NCI-H2227 treated with DMSO at 0.1 percent for 48 hours (cell line): ENCODE data around the gene ITGA1.
"Not testable (repeated sequence)": the region's sequence is repeated elsewhere in the genome, so short reads cannot be mapped to it uniquely, and the experiment has no call there.

Experiments used
- DNase-seq: peaks from one replicate; lab custom pipeline; 2025; lab: John Stamatoyannopoulos, UW

The ITGA1 gene

GRCh38 chr5:52787600-52788504 is at the start of gene ITGA1, which contains the start of gene PELO:
Gene ITGA1 (plus strand): TSS chr5:52787916. CDS start chr5:52788354, 438 bp downstream.
Gene PELO (plus strand): TSS chr5:52787916. CDS start chr5:52800395, 12,479 bp downstream.
- DNase-seq, result peak; percentile 86

DNA sequence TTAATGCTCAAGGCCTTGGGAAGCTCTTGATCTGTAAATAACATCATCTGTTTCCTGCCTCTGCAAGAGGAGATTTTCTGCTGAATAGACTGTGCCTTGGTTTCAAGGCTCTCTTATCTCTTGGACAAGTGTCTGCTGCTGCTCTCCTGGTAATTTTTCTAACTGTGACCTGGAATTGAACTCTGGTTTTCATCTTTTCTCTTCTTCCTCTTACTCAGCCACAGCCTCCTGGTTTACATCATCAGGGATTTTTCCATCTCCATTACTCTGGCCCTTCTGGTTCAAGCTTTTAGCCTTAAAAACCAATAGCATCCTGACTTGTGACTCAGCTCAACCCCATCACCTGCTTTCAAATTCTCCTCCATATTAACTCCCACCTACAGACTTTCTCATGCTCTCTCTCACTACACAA is 49.6 kb upstream of the ITGA1 start:
- no peak for DNase-seq

DNA sequence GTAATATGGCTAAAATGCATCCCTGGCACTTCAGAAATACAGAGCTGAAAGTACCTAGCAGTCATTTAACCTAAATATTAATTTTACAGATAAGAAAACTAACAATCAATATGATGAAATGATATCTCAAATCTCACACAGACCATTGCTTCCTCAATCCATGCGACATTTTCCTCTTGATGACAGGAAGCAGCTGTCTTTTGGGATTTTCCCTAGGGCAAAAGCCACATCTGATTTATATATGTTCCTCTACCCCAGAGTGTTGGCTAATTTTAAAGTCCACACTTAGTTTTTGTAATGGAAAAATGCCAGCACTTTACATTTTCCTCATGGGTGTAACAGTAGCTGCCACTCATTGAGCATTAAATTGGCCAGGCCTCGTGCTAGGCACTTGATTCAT is 47.7 kb upstream of the ITGA1 start:
- DNase-seq, result no peak

DNA sequence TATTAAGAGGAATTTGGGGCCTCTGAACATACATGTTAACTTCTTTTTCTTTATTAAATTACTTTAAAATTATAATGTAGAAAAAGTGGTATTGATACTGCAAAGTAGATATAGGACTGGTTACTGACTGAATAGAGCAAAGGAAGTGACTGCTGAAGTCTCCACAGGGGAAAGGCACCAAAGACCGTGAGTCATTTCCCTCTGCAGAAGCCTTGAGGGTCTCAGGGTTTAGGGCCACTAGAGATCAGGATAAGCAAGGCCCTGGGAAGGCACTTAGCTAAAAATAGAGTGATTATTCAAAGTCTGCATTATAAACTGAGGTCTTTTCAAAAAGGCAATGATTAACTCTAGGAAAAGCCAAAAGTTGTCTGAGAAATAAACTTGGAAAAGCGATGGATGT is 44.7 kb upstream of the ITGA1 start:
- DNase-seq, result no peak

- no peak for DNase-seq
Measured at GRCh38 chr5:52743529-52743928, 44.2 kb upstream of the ITGA1 start.

DNA sequence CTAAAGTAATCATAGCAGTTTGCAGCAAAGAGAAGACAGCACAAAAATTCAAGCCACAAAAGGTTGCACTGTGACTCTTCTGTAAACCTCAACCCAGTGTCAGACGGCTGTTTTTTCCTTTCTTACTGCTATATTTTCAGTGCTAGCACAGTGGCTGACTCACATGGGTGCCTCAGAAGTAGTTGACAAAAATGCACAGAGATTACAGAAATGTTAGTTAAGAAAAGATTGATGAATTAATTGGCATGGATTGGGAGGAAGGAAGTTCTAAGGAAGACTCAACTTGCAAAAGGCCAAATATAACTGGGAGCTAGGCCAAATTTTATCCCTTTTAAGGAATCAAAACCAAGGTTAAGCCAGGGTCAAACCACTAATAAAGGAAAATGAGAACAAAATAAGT is 43.7 kb upstream of the ITGA1 start:
- no peak for DNase-seq

GRCh38 chr5:52744867-52745458 is 42.8 kb upstream of the ITGA1 start:
- DNase-seq, result not testable (repeated sequence)

DNA sequence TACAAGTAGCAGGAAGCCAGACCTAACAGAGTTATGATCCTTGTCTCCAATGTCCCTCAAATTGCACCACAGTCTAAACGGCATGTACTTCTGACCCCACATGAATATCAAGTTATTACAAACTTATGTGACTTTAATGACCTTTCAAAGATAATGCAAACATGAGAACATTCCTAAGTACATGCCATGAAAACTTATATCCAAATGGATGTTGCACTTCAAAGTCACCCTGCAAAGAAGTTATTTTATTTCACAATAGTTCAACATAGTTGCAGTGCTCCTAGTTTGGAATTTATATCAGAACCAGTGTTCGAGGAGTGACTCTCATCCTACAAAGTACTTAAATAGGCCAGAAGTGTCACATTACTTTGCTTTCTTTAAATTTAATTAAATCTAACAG is 41.2 kb upstream of the ITGA1 start:
- no peak for DNase-seq

DNA sequence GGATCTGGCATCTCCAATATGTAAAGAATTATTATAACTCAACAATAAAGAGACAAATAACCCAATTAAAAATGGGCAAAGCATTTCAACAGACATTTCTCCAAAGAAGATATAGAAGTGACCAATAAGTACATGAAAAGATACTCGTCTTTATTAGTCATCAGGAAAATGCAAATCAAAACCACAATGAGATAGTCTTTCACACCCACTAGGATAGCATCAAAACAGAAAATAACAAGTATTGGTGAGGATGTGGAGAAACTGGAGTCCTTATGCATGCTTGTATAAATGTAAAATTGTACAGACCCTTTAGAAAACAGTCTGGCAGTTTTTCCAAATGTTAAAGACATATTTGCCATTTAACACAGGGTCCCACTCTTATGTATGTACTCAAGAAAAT is 39.1 kb upstream of the ITGA1 start:
- no peak for DNase-seq

DNA sequence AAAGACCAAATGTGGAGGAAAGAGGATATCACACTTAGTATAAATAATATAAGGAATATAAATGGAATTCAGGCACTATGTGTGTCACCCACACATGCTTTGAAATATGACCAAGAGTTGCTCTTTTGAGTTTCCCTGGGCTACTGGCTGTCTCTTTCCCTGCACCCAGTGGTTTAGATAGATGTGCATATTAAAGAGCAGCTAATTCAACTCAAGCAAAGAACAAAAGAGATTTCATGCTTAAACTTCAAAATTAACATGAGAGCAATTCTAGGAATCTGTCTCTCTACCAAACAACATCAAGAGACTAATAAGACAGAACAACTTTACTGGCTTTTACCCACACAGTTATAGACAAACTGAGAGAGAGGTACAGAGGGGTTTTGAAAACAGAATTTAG is 38.0 kb upstream of the ITGA1 start:
- no peak for DNase-seq

DNA sequence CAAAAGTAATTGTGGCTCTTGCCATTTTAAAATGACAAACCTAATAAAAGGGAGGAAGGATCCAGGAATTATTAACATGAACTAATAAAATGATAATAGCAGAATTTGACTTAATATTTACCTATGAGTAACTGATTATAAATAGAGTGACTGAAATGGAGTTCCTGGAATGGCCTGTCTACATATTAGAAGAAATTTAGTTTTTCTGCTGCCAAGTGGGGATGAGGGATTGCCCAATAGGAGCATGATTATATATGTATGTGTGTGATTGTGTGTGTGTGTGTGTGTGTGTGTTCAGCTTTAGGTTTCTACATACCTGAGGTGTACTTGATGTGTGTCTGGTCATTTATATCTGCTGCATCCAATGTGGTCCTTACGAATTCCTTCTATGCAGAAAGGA is 36.6 kb upstream of the ITGA1 start:
- no peak for DNase-seq

GRCh38 chr5:52754051-52754450 is 33.7 kb upstream of the ITGA1 start:
- no peak for DNase-seq

DNA sequence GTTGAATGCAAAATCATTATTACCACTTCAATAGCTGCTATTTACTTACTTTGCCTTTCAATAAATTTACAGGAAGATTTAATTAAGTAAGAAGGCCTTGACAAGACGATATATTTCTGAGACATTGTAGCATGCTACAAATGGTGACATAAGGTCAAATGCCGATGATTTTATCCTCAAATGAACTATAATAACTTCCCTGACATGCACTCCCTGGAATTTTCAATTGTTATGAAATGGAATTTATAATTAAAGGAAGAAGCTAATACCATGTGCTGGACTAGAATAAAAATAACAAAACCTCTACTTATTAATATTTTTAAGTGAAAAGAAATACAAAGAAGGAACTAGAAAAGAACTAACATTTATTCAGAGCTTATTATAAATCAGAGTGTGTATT is 30.2 kb upstream of the ITGA1 start:
- DNase-seq, result no peak

DNA sequence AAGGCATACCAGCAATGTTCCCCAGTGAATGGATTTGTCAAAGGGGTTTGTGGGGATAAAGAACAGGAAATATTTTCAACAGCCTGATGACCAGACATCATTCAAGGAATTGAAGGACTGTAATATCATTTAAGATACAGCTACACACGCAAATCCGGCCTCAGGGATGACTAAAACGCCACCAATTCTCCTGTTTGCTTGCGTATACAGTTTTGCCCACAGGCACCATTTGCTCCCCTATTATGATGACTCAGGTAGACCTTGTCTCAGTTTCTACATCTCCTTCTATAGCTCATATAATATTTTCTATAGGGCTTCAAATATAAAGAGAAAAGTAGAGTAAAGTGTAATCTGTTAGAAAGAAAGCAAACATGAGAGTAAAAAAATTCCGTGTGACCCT is 29.7 kb upstream of the ITGA1 start:
- no peak for DNase-seq

- DNase-seq, result no peak
Measured at GRCh38 chr5:52759331-52759730, 28.4 kb upstream of the ITGA1 start.

GRCh38 chr5:52760695-52761366 is 26.9 kb upstream of the ITGA1 start:
- DNase-seq, result no peak

GRCh38 chr5:52767217-52767743 is 20.4 kb upstream of the ITGA1 start:
- DNase-seq, result no peak

- no peak for DNase-seq
Measured at GRCh38 chr5:52767766-52768480, 19.8 kb upstream of the ITGA1 start.

DNA sequence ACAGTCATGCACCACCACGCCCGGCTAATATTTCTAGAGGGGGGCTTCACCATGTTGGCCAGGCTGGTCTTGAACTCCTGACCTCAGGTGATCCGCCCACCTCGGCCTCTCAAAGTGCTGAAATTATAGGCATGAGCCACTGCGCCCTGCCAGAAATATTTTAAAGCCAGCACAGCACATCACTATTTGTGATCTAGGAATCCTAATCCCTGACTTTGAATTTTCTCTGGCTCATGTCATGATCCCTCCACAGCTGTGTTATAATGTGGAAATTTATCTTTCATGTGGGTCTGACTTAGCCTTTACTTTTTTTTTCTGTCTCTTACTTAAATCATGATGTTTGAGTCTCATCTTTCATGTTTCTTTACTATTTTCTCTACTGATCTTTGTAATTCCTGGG is 18.7 kb upstream of the ITGA1 start:
- DNase-seq, result no peak

GRCh38 chr5:52770287-52770939 is 17.3 kb upstream of the ITGA1 start:
- DNase-seq, result no peak

DNA sequence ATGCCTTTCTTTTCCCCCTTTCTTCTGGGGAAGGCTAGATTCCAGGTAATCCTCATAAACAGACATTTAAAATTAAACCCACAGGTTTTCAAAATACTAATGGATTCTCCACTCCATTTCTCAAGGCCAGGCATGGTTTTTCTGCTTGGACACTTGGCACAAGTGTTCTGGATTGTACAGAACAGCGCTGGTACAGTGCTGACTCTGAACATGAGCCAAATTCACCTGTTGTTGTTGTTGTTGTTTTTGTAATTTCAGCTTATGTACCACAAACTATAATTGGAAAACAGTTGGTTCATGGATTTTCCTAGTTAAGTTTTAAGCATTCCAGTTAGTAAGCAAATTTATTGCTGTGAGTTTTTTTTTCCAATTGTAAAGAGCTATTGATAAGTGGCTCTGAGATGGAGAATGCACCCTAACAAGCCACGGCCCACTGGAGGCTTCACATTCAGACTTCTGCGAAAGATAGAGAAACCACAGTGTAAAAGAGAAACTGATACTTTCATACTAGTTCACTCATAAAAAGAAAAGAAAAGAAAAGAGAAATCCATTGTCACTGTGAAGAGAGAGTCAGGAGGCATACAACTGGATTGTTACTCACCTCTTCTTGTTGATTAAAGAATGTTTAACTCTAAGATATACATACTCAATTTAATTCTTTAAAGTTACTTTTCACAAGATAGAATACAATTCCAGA is 16.2 kb upstream of the ITGA1 start:
- no peak for DNase-seq
